SU-DHL-6 (cell line): ENCODE results near the gene KREMEN1.

Experiments used
- EZH2phosphoT487 ChIP-seq: fragments of 200-600 bp; sonication (generic), shearing (Covaris generic); conservative IDR thresholded peaks from 2 replicates; pipeline ENCODE4 v1.6.1; 2018; ENCODE audit warnings: mild to moderate bottlenecking, antibody characterized with exemption, low read length, moderate library complexity, mixed read lengths
- TF ChIP-seq, protein P1 (sequence below): fragments of 200-600 bp; sonication (generic); IDR thresholded peaks from one replicate; pipeline ENCODE4 v1.5.1; 2017; ENCODE audit warnings: antibody characterized with exemption, mild to moderate bottlenecking, low read length, moderate library complexity; ENCODE audit not compliant: insufficient read depth, poor library complexity, severe bottlenecking

- TF ChIP-seq EZH2phosphoT487 = no peak
- TF ChIP-seq, protein P1, sequence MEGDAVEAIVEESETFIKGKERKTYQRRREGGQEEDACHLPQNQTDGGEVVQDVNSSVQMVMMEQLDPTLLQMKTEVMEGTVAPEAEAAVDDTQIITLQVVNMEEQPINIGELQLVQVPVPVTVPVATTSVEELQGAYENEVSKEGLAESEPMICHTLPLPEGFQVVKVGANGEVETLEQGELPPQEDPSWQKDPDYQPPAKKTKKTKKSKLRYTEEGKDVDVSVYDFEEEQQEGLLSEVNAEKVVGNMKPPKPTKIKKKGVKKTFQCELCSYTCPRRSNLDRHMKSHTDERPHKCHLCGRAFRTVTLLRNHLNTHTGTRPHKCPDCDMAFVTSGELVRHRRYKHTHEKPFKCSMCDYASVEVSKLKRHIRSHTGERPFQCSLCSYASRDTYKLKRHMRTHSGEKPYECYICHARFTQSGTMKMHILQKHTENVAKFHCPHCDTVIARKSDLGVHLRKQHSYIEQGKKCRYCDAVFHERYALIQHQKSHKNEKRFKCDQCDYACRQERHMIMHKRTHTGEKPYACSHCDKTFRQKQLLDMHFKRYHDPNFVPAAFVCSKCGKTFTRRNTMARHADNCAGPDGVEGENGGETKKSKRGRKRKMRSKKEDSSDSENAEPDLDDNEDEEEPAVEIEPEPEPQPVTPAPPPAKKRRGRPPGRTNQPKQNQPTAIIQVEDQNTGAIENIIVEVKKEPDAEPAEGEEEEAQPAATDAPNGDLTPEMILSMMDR = no peak
These were observed 17.5 kb upstream of the KREMEN1 start for GRCh38 chr22:29055192-29055830.
